ENCODE data around the gene NPB.

The NPB gene

GRCh38 chr17:81902023-81902652 is at the start of gene NPB:
NPB (plus strand) TSS chr17:81902238; CDS start chr17:81902278, 40 bp downstream.
- DNase-seq = no peak

DNA sequence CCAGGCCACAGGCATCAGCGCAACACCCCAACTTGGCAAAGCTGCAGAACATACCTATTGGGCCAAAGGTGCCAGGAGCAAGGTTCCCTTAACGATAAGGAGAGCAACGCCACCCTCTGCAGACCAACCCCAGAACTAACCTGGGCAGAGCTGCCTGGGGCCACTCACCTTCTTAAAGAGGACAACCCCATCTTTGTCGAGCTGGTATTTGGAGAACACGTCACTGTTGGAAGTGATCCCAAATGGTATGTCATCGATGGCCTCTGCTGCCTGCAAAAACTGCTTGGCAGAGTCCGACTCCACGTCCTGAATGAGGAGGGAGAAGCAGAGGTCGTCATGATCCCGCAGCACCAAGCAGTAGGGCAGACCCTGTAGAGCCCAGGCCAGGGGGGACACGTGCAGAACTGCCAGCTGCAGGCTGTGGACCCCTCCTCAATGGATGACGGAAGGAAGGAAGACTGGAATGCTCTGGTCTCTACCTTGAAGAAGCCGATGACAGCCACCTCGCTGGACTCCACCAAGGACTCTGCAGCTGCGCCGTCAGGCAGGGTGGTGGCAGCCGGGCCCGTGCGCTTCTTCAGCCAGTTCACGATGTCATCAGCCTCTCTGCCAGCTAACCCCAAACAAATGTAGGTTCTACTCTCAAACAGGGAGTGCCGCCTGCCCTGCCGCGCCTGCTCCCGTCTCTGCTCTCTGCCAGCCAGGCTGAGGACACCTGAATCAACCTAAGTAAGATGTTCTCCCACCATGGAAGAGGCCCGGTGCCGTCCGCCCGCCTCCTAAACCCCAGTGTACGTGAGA is 46.9 kb upstream of the NPB start:
- no peak for DNase-seq

DNA sequence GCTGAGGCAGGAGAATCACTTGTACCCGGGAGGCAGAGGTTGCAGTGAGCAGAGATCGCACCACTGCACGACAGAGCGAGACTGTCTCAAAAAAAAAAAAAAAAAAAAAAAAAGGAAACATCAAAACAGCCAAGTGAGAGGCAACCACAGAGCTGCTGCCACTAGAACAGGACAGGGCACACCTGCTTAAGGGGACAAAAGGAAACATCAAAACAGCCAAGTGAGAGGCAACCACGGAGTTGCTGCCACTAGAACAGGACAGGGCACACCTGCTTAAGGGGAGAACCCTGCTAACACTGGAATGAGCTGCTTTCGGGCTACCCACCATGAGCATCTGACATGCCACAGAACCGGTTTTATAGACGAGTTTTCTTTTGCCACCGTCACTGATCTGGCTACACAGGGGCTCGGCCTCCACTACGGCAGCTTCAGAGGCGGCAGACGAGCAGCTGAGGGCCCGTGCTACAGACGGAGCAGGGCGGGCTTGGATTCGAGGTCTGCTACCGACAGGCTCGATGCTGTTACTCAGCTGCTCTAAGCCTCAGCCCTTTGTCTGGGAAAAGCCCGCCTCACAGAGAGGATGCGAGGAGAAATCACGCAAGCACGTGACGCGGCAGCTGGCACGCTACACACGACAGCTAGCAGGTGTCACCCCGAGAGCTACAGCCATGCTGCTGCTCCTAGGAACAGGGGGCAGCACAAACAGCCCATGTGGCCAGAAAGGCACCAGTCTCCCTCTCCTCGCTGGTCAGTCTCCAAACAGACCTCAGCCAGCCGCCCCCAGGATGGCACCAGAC is 43.7 kb upstream of the NPB start:
- DNase-seq = no peak

GRCh38 chr17:81858967-81859905 is 42.8 kb upstream of the NPB start:
- DNase-seq = no peak

GRCh38 chr17:81859906-81860755 is 41.9 kb upstream of the NPB start, which contains the start of gene P4HB:
P4HB (minus strand) TSS chr17:81860535; CDS start chr17:81860471, 64 bp downstream.
- DNase-seq = no peak

GRCh38 chr17:81860756-81861568 is 41.1 kb upstream of the NPB start:
- peak; percentile 97 to 100 for DNase-seq

DNA sequence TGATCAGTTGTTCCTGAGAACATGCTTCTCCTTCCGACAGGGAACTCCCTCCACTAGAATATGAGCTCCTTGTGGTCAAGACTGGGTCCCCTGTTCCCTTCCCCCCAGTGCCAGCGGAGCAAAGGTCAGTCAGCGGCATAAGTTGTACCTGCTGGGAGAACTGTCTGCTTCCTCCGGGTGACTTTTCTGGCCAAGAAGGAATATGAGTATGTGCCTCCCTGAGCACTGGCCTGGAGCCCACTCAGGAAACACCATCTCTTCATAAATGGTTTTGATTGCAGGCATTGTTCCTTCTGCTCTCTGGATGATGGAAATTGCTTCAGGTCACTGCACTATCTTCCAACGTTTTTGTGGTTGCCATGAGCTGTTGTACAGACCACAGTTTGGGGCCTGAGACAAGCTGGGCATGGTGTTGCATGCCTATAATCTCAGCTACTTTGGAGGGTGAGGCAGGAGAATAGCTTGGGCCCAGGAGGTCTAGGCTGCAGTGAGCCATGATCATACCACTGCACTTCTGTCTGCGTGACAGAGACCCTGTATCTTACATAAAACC is 38.8 kb upstream of the NPB start:
- no peak for DNase-seq

- DNase-seq = no peak
Observed at GRCh38 chr17:81863833-81864768, 37.9 kb upstream of the NPB start.

DNA sequence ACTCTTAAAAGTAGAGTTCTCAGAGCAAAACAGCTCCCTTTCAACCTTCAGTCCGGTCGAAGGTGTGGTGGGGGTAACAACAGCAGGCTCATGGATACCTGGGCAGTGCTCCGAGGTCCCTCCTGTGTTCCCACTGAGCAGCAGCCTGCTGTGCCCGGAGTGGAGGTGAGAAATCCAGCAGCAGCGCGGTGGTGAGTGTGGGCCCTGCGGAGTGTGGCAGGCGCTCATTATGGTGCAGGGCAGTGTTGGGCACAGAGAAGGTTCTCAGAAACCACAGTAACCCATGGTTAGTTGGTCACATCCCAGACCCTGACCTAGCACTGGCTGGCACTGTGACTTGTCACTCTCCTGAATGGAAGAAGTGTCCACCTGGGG is 36.7 kb upstream of the NPB start:
- DNase-seq = no peak

DNA sequence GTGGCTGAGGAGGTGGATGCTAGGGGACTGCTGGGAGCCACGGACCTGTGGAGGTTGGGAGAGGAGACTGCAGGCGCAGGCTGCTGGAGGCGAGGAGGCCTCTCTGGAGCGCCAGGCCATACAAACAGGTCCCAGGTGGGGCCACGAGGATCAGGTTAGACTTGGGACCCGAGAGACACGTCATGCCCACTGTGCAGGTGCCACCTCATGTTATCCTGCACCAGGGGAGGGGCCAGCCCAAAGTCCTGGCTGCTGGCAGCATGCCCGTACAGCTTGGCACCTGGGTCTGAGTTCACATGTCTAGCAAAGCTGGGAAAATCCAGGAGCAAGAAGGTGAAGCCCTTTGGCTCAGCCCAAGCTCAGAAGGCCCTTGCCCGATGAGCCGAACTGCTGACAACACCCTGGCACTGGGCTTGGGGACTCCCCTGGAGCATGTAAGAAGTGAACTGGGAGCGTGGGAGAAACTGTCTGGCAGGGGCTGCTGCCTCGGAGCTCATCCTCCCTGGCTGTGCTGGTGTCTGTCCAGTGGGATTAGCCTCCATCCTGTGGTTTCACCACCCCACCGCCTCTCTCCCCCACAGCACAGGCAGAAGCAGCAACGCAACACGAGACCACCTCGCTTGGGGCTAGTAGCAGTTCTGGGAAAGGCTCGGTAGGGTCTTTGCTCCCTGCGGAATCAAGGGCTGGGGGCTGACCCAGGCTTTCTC is 36.2 kb upstream of the NPB start:
- no peak for DNase-seq

DNA sequence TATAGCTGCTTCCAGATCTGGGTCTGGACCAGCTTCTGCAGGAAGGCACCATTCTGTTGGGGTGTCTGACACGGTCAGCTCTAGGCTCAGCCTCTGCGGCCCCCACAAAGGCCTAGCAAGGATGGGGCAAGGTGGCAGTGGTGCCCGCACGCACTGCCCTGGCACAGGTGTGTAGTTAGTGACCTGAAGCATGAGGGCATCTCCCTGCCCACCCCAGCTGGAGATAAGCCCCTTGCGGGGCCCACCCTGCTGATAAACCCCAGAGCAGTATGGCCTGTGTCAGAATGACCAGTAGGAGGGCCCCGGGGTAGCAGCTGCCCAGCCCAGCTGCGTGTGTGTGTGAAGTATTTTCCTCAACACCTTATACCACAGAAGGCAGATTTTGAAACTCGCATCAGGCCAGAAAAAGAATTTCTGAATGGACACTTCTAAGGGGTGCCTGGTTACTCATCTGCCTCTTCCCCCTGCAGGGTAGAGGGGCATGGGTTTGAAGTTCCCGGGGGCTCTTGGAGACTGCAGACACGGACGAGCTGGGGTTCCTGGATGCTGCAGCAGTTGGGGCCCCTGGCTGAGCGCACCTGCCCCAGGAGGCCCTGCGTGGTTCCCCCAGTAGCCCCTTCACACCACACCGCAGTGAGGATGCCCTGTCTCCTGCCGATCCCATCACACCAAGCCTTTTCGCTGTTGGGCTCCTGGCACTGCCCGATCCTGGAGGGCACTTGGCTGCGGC is 35.4 kb upstream of the NPB start:
- no peak for DNase-seq

DNA sequence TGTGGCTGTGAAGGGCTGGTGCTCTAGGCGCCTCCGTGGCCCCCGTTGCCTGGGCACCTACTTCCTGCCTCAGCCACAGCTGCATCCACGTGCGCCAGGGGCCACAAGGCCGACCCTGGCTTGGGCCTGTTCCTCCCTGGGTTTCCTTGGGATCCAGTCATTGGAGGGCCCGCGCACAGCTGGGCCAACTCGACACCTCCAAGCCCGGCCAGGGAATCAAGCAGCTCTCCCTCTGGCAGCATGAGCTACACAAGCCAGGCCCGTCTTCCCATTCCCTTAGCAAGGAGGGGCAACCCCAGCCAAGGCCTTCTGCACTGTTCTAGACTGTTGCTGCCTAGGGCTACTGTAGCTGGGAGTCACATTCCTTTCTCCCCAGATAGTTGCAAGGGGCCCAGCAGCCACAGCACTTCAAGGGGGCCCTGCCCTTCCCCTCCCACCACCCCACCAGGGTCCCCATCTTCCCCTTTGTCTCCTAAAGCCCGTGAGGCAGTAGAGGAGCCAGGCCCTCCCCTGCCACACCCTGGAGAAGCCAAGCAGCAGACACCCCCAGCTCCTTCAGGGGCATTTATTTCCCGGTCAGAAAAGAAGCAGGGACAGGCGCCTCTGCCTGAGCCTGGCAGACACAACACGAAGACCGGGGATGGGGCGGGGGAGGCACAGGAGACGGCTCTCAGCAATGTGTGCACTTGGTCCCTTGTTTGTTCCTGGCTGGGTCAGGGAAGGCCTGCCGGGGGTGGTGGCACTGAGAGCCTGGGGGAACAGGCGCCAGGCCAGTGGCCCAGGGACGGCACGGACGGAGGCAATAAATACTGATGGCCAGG is 34.7 kb upstream of the NPB start:
- DNase-seq = no peak

GRCh38 chr17:81867991-81868673 is 33.9 kb upstream of the NPB start:
- no peak for DNase-seq

DNA sequence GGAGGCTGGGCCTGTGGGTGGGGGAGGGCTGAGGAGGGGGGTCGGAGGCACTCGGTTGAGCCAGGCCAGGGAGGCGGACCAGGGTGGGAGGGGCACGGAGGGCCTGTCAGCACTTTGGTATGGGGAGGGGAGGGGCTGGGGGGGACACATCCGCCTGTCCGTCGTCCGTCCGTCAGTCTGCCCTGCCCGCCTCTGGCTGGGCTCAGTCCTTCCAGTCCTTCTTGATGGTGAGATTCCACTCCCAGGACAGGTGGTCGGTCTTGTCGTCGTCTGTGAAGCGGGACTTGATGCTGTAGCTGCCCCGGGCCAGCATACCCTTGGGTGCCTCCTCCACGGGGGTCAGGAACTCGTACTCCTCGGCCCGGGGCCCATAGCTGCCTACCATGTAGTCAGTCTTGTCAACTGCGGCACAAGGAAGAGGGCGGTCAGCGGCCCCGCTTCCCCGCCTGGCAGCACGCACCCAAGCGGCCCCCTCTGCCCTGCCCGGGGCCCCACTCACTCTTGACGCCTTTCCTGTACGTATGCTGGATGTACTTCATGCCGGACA is 33.3 kb upstream of the NPB start:
- no peak for DNase-seq

GRCh38 chr17:81869221-81870130 is 32.6 kb upstream of the NPB start:
- no peak for DNase-seq

All from NCI-H187 (cell line).